ENCODE results near the gene ITGB7. TPM values are rescaled to one million over a fixed set of nuclear protein-coding genes. Genes with fewer than 3 reads are reported as not detected.

ITGB7 gene
- polyA plus RNA-seq, 1 donor (not counting 4 experiments of a cell fraction or from before 2014, with no cell fraction given), result 0.83 TPM

DNA sequence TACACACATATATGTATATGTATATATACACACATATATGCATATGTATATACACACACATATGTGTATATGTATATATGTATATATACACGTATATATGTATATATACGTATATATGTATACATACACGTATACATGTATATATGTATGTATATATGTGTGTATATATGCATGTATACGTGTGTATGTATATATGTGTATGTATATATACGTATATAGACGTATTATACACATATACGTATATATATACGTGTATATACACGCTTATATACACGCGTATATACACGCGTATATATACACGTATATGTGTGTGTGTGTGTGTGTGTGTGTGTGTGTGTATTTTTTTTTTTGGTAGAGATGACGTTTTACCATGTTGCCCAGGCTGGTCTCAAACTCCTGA is 59.4 kb downstream of the ITGB7 start:
- Histone ChIP-seq H3K9me3 (ENCODE audit: control insufficient read depth, low read depth, low read length) (no peaks in the 10 kb centered on the region), H4K20me1 (ENCODE audit: control insufficient read depth, extremely low read depth, insufficient read depth, low read length) (no peaks in the 10 kb centered on the region), H3K79me2 (ENCODE audit: control insufficient read depth, insufficient read depth, low read length) (no peaks in the 10 kb centered on the region), H3K4me2 (ENCODE audit: control insufficient read depth, extremely low read depth, insufficient read depth, low read depth, low read length) (no peak overlapping the region), H3K9me1 (ENCODE audit: control insufficient read depth, extremely low read depth, insufficient read depth, low read length) (no peaks in the 10 kb centered on the region), H3K27me3 (ENCODE audit: control insufficient read depth, extremely low read depth, insufficient read depth, low read length) (no peaks in the 10 kb centered on the region), H3K4me1 (ENCODE audit: control insufficient read depth, extremely low read depth, insufficient read depth, low read length) (no peaks in the 10 kb centered on the region), H3K36me3 (ENCODE audit: control insufficient read depth in 2 of 2, extremely low read depth in 1 of 2, insufficient read depth in 2 of 2, low read length in 2 of 2) (no peaks in the 10 kb centered on the region), H3K9ac (ENCODE audit: control insufficient read depth, extremely low read depth, insufficient read depth, low read length) (no peak overlapping the region), H2AFZ (ENCODE audit: control insufficient read depth, low read length) (no peak overlapping the region), H3K4me3 (ENCODE audit: control insufficient read depth in 2 of 3, extremely low read depth in 1 of 3, insufficient read depth in 2 of 3, low read depth in 1 of 3, low read length in 3 of 3) (no peak overlapping the region), H3K27ac (ENCODE audit: control insufficient read depth, insufficient read depth, low read length) (no peak overlapping the region)
- TF ChIP-seq EZH2 (IDR thresholded peaks at IDR 0.05; ENCODE audit: low read length), result no peak
- TF ChIP-seq, protein P1, sequence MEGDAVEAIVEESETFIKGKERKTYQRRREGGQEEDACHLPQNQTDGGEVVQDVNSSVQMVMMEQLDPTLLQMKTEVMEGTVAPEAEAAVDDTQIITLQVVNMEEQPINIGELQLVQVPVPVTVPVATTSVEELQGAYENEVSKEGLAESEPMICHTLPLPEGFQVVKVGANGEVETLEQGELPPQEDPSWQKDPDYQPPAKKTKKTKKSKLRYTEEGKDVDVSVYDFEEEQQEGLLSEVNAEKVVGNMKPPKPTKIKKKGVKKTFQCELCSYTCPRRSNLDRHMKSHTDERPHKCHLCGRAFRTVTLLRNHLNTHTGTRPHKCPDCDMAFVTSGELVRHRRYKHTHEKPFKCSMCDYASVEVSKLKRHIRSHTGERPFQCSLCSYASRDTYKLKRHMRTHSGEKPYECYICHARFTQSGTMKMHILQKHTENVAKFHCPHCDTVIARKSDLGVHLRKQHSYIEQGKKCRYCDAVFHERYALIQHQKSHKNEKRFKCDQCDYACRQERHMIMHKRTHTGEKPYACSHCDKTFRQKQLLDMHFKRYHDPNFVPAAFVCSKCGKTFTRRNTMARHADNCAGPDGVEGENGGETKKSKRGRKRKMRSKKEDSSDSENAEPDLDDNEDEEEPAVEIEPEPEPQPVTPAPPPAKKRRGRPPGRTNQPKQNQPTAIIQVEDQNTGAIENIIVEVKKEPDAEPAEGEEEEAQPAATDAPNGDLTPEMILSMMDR (optimal IDR thresholded peaks at IDR 0.05 in 1 of 3, IDR thresholded peaks at IDR 0.05 in 1 of 3, conservative IDR thresholded peaks at IDR 0.05 in 1 of 3; ENCODE audit: extremely low read depth in 1 of 3, insufficient read depth in 2 of 3, low read length in 3 of 3), result no peak
- dilution Hi-C loops (cut with MboI; ENCODE audit: extremely low pct_ligation_motif_present, low sequenced_read_pairs), result no loop called here
- no peak for FAIRE-seq
- no peak for DNase-seq (ENCODE audit: low read depth, low spot score)

DNA sequence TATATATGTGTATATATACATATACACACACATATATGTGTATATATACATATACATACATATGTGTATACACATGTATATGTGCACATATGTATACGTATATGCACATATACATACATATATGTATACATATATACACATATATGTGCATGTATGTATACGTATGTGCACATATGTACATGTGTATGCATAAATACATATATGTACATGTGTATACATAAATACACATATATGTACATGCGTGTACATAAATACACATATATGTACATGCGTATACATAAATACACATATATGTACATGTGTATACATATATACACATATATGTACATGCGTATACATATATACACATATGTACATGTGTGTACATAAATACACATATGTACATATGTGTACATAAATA is 59.9 kb downstream of the ITGB7 start:
- Histone ChIP-seq H3K9me1 (ENCODE audit: control insufficient read depth, extremely low read depth, insufficient read depth, low read length) (no peaks in the 10 kb centered on the region), H3K79me2 (ENCODE audit: control insufficient read depth, insufficient read depth, low read length) (no peaks in the 10 kb centered on the region), H3K9me3 (ENCODE audit: control insufficient read depth, low read depth, low read length) (no peaks in the 10 kb centered on the region), H3K4me3 (ENCODE audit: control insufficient read depth in 2 of 3, extremely low read depth in 1 of 3, insufficient read depth in 2 of 3, low read depth in 1 of 3, low read length in 3 of 3) (no peak overlapping the region), H3K36me3 (ENCODE audit: control insufficient read depth in 2 of 2, extremely low read depth in 1 of 2, insufficient read depth in 2 of 2, low read length in 2 of 2) (no peaks in the 10 kb centered on the region), H3K4me1 (ENCODE audit: control insufficient read depth, extremely low read depth, insufficient read depth, low read length) (no peaks in the 10 kb centered on the region), H4K20me1 (ENCODE audit: control insufficient read depth, extremely low read depth, insufficient read depth, low read length) (no peaks in the 10 kb centered on the region), H3K27ac (ENCODE audit: control insufficient read depth, insufficient read depth, low read length) (no peak overlapping the region), H3K27me3 (ENCODE audit: control insufficient read depth, extremely low read depth, insufficient read depth, low read length) (no peaks in the 10 kb centered on the region), H3K9ac (ENCODE audit: control insufficient read depth, extremely low read depth, insufficient read depth, low read length) (no peak overlapping the region), H3K4me2 (ENCODE audit: control insufficient read depth, extremely low read depth, insufficient read depth, low read depth, low read length) (no peak overlapping the region), H2AFZ (ENCODE audit: control insufficient read depth, low read length) (no peak overlapping the region)
- FAIRE-seq (no peak), DNase-seq (ENCODE audit: low read depth, low spot score) (no peak)
- dilution Hi-C loops (cut with MboI; ENCODE audit: extremely low pct_ligation_motif_present, low sequenced_read_pairs), result no loop called here
- TF ChIP-seq, protein P1 (optimal IDR thresholded peaks at IDR 0.05 in 1 of 3, IDR thresholded peaks at IDR 0.05 in 1 of 3, conservative IDR thresholded peaks at IDR 0.05 in 1 of 3; ENCODE audit: extremely low read depth in 1 of 3, insufficient read depth in 2 of 3, low read length in 3 of 3), result no peak
- no peak for TF ChIP-seq EZH2 (IDR thresholded peaks at IDR 0.05; ENCODE audit: low read length)

Data from keratinocyte (primary cell).